Glutamatergic neuron (in vitro differentiated cells): ENCODE results near the gene GREB1. TPM values are rescaled to one million over a fixed set of nuclear protein-coding genes. Genes with fewer than 3 reads are reported as not detected.
A peak's percentile ranks its signal among the peaks of the same experiment; 100 is the strongest.

Source experiments
- DNase-seq: peaks from one replicate; pipeline ENCODE4 v3.0.0; 2022
- H3K27ac Mint-ChIP-seq: one replicate; pipeline ENCODE4 v1.8.0; 2020; ENCODE audit warnings: mild to moderate bottlenecking, mixed read lengths, inconsistent platforms; ENCODE audit not compliant: unreplicated experiment
- H3K27me3 Mint-ChIP-seq: one replicate; pipeline ENCODE4 v1.8.0; 2020; ENCODE audit warnings: mild to moderate bottlenecking, moderate library complexity, mixed read lengths, inconsistent platforms; ENCODE audit not compliant: unreplicated experiment
- H3K36me3 Mint-ChIP-seq: one replicate; pipeline ENCODE4 v1.8.0; 2020; ENCODE audit warnings: mild to moderate bottlenecking, mixed read lengths, inconsistent platforms; ENCODE audit not compliant: unreplicated experiment
- H3K4me1 Mint-ChIP-seq: one replicate; pipeline ENCODE4 v1.8.0; 2020; ENCODE audit warnings: mild to moderate bottlenecking, low read depth, mixed read lengths, inconsistent platforms; ENCODE audit not compliant: unreplicated experiment
- H3K4me3 Mint-ChIP-seq: one replicate; pipeline ENCODE4 v1.8.0; 2020; ENCODE audit warnings: mild to moderate bottlenecking, mixed read lengths, inconsistent platforms; ENCODE audit not compliant: unreplicated experiment
- H3K9me3 Mint-ChIP-seq: one replicate; pipeline ENCODE4 v1.8.0; 2020; ENCODE audit warnings: mild to moderate bottlenecking, moderate library complexity, mixed read lengths, inconsistent platforms; ENCODE audit not compliant: unreplicated experiment
- total RNA-seq: library from RNA; stranded (reverse); fragmentation: NEBNext Ultra II Directional; extraction: Animal tissue kit (Norgen Biotek cat#: 25700); gene quantifications from one replicate; pipeline ENCODE4 v1.2.1, GENCODE V29; 2021; ENCODE audit not compliant: unreplicated experiment
- TF ChIP-seq, protein P1 (sequence below): fragments of 200-600 bp; sonication (generic); IDR thresholded peaks from one replicate; pipeline ENCODE4 v1.5.0; 2021; ENCODE audit not compliant: partially characterized antibody, unreplicated experiment

GREB1 gene
- total RNA-seq, 1 donor from 2014 or later = 134 TPM

DNA sequence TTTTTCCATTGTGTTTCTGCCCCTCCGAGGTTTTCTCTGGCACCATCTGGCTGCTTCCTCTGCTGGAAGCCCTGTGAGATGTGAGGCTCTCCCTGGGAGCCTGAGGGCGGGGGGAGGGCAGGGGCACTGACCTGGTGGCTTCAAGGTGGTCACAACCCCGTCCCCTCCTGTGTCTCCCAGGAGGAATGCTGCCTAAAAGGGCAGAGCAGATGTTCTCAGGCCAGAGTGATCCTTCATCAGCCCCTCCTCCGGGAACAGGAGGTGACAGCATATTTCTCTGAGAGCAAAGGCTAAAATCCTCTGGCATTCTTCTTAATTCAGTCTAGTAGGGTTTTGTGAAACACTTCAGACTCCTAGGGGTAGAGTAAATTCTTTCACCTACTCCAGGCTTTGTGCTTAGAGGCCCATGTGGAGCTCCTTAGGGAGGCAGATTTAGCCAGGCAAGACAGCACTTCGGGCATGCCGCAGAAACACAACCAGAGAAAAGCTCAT lies 18.3 kb upstream of the GREB1 start:
- Mint-ChIP-seq H3K4me1 (peaks cover 58% of the 10 kb centered on the region), H3K9me3 (peaks cover 20% of the 10 kb centered on the region), H3K27ac (peak overlapping the region; percentile 98), H3K27me3 (peaks cover 18% of the 10 kb centered on the region), H3K36me3 (peaks cover 13% of the 10 kb centered on the region), H3K4me3 (peak overlapping the region; percentile 87)
- TF ChIP-seq, protein P1, sequence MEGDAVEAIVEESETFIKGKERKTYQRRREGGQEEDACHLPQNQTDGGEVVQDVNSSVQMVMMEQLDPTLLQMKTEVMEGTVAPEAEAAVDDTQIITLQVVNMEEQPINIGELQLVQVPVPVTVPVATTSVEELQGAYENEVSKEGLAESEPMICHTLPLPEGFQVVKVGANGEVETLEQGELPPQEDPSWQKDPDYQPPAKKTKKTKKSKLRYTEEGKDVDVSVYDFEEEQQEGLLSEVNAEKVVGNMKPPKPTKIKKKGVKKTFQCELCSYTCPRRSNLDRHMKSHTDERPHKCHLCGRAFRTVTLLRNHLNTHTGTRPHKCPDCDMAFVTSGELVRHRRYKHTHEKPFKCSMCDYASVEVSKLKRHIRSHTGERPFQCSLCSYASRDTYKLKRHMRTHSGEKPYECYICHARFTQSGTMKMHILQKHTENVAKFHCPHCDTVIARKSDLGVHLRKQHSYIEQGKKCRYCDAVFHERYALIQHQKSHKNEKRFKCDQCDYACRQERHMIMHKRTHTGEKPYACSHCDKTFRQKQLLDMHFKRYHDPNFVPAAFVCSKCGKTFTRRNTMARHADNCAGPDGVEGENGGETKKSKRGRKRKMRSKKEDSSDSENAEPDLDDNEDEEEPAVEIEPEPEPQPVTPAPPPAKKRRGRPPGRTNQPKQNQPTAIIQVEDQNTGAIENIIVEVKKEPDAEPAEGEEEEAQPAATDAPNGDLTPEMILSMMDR = no peak
- peak; percentile 64 for DNase-seq

DNA sequence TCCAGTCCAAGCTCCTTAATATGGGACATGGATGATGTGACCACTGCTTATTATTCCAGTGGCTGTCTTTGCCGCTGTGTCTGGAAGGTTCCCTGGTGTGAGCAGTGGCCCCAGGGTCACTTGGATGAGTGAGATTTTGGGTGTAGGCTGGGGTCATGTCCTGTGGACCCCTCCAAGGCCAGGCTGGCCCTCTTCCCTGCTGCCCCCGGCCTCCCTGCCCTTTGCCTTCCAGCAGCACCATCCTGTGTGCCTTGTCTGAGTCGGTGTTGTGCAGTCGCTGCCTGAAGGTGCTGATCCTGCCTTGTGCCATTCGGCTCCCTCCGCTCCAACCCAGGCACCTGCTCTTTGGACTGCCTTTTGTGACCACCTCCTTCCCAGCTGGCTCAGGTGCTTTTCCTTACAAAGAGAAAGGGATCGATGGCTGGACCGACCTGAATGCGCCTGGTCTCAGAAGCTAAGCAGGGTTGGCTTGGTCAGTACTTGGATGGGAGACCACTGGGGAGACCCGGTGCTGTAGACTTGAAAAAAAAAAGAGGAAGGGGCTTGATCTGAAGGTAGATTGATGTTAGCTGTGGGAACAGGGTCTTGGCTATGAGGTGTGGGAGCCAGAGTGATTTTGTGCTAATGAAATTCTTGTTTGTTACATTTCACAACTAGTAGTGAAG lies 16.7 kb upstream of the GREB1 start:
- Mint-ChIP-seq H3K27ac (no peak overlapping the region), H3K4me3 (no peak overlapping the region), H3K4me1 (peaks cover 57% of the 10 kb centered on the region), H3K9me3 (peaks cover 20% of the 10 kb centered on the region), H3K36me3 (peaks cover 13% of the 10 kb centered on the region), H3K27me3 (peaks cover 18% of the 10 kb centered on the region)
- TF ChIP-seq, protein P1 = no peak
- DNase-seq = no peak

DNA sequence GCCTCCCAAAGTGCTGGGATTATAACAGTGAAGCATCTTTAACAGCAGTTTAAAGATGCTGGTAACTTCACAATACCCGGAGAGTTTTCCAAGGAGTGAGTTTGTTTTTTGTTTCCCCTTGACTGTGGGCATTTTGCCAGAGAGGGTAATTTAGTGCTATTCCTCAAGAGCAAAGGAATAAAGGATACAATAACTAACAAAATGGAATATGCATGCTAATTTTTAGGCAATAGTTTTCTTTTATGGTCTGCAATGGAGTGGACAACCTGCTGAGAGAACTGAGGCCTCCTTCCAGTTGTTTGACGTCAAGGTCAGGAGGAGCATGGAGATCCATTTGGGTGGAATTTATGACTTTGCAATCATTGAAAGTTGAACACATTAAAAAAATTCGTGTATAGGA lies 15.9 kb upstream of the GREB1 start:
- H3K27me3 Mint-ChIP-seq = peaks cover 18% of the 10 kb centered on the region
- H3K4me3 Mint-ChIP-seq = no peak overlapping the region
- peaks cover 13% of the 10 kb centered on the region for H3K36me3 Mint-ChIP-seq
- H3K27ac Mint-ChIP-seq = no peak overlapping the region
- DNase-seq = no peak
- TF ChIP-seq, protein P1 = no peak
- peaks cover 51% of the 10 kb centered on the region for H3K4me1 Mint-ChIP-seq
- peaks cover 20% of the 10 kb centered on the region for H3K9me3 Mint-ChIP-seq

DNA sequence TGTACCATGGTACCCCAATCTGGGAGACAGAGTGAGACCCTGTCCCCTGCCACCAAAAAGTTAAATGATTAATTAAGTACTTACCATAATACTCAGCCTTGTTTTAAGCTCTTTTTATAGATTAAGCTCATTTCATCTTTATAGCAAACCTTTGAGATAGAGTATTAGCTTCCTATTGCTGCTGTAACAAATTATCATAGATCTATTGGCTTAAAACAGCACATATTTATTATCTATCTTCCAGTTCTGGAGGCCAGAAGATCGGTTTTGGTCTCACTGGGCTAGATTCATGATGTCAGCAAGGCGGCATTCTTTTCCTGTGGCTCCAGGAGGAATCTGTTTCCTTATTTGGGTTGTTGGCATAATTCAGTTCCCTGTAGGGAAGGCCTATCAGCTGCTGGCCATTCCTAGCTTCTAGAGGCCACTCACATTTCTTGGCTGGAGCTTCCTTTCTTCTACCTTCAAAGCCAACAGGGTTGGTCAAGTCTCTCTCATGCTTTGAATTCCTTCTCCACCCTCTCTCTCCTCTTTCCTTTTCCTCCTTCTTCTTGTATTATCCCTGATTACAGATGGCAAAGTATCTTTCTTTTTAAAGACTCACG lies 13.7 kb upstream of the GREB1 start:
- Mint-ChIP-seq H3K9me3 (peaks cover 13% of the 10 kb centered on the region), H3K4me1 (peaks cover 35% of the 10 kb centered on the region), H3K27ac (no peak overlapping the region), H3K27me3 (peaks cover 6% of the 10 kb centered on the region), H3K36me3 (peaks cover 9% of the 10 kb centered on the region), H3K4me3 (no peak overlapping the region)
- DNase-seq = no peak
- TF ChIP-seq, protein P1 = no peak

DNA sequence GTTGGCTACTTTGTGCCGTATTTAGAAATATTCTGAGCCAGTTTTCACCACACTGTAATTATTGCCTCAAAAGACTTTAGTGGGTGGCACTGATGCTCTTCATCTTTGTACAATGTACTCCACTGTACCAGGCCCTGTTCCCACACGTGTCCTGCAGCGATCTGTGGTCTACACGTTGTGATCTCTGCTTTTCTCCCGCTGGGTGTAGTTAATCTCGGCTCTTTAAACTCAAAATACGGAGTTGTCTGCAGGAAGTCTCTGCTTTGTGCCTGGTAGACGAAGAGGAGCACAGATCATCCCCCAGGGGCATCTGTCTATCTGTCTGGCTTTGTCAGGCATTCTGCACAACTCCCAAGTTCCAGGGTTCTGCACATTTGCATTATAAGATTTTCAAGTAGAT lies 12.1 kb upstream of the GREB1 start:
- TF ChIP-seq, protein P1 = no peak
- Mint-ChIP-seq H3K4me3 (no peak overlapping the region), H3K36me3 (peaks cover 9% of the 10 kb centered on the region), H3K4me1 (peaks cover 21% of the 10 kb centered on the region), H3K27ac (no peak overlapping the region), H3K9me3 (peaks cover 7% of the 10 kb centered on the region), H3K27me3 (no peaks in the 10 kb centered on the region)
- DNase-seq = no peak
